Keratinocyte (primary cell): ENCODE measurements around the gene CREG2.

Experiments used
- CTCF ChIP-seq, 3 experiments: IDR thresholded peaks in 1 of 3; conservative IDR thresholded peaks in 1 of 3; optimal IDR thresholded peaks in 1 of 3; 2 replicates in 2 of 3; 3 replicates in 1 of 3; pipeline versions ENCODE3 to v1.5.1; 2011; ENCODE audit warnings: low read length in 3 of 3, mild to moderate bottlenecking in 3 of 3, moderate library complexity in 2 of 3, control low read depth in 1 of 3, inconsistent platforms in 1 of 3; ENCODE audit not compliant: insufficient read depth in 2 of 3; ENCODE audit errors: extremely low read depth in 1 of 3
- EZH2 ChIP-seq: IDR thresholded peaks from one replicate; pipeline ENCODE4 v1.6.1; 2012; ENCODE audit warnings: inconsistent platforms, mild to moderate bottlenecking, low read length, moderate library complexity

- no peak for TF ChIP-seq CTCF (optimal IDR thresholded peaks at IDR 0.05 in 1 of 3, IDR thresholded peaks at IDR 0.05 in 1 of 3, conservative IDR thresholded peaks at IDR 0.05 in 1 of 3; ENCODE audit: extremely low read depth in 1 of 3, insufficient read depth in 2 of 3, low read length in 3 of 3)
- no peak for TF ChIP-seq EZH2
Observed at GRCh38 chr2:101305035-101305434, 82.3 kb downstream of the CREG2 start.
